Measurements from ENCODE around the gene CYP46A1.

The CYP46A1 gene

GRCh38 chr14:99740411-99740810 is 56.3 kb downstream of the CYP46A1 start:
- no peak for TF ChIP-seq CTCF (IDR thresholded peaks at IDR 0.05; ENCODE audit: extremely low read depth, missing control alignments)
- DNase-seq (ENCODE audit: low spot score): no peak

- TF ChIP-seq CTCF (IDR thresholded peaks at IDR 0.05; ENCODE audit: extremely low read depth, missing control alignments): no peak
- no peak for DNase-seq (ENCODE audit: low spot score)
These were observed 57.3 kb downstream of the CYP46A1 start for GRCh38 chr14:99741227-99741976.

- DNase-seq (ENCODE audit: low spot score): no peak
- no peak for TF ChIP-seq CTCF (IDR thresholded peaks at IDR 0.05; ENCODE audit: extremely low read depth, missing control alignments)
These were observed 58.0 kb downstream of the CYP46A1 start for GRCh38 chr14:99742074-99742473.

GRCh38 chr14:99742509-99743487 is 58.7 kb downstream of the CYP46A1 start:
- no peak for TF ChIP-seq CTCF (IDR thresholded peaks at IDR 0.05; ENCODE audit: extremely low read depth, missing control alignments)
- DNase-seq (ENCODE audit: low spot score): no peak

GRCh38 chr14:99744199-99744872 is 60.2 kb downstream of the CYP46A1 start:
- TF ChIP-seq CTCF (IDR thresholded peaks at IDR 0.05; ENCODE audit: extremely low read depth, missing control alignments): no peak
- DNase-seq (ENCODE audit: low spot score): no peak

GRCh38 chr14:99744873-99745224 is 60.8 kb downstream of the CYP46A1 start:
- no peak for TF ChIP-seq CTCF (IDR thresholded peaks at IDR 0.05; ENCODE audit: extremely low read depth, missing control alignments)
- DNase-seq (ENCODE audit: low spot score): no peak

Measured in GM20000 (cell line).